ENCODE data around the gene PLEKHA8.

The PLEKHA8 gene

GRCh38 chr7:30144657-30145306, 116.6 kb downstream of the PLEKHA8 start:
- Histone ChIP-seq H3K36me3 (ENCODE audit: insufficient read depth, low read length) (no peaks in the 10 kb centered on the region), H3K27me3 (ENCODE audit: insufficient read depth, low read length) (no peaks in the 10 kb centered on the region), H3K79me2 (ENCODE audit: control insufficient read depth, insufficient read depth, low read length, unreplicated experiment) (peaks cover 5% of the 10 kb centered on the region), H3K4me1 (ENCODE audit: control insufficient read depth, insufficient read depth, low read length, unreplicated experiment) (peaks cover 27% of the 10 kb centered on the region), H3K27ac (ENCODE audit: low read depth, low read length) (no peak overlapping the region), H2AFZ (ENCODE audit: low read length, unreplicated experiment) (no peak overlapping the region), H3K4me3 (ENCODE audit: low read depth, low read length) (no peak overlapping the region)

- peaks cover 3% of the 10 kb centered on the region for H3K79me2 ChIP-seq (ENCODE audit: control insufficient read depth, insufficient read depth, low read length, unreplicated experiment)
- no peaks in the 10 kb centered on the region for H3K36me3 ChIP-seq (ENCODE audit: insufficient read depth, low read length)
- H2AFZ ChIP-seq (ENCODE audit: low read length, unreplicated experiment), result no peak overlapping the region
- H3K4me1 ChIP-seq (ENCODE audit: control insufficient read depth, insufficient read depth, low read length, unreplicated experiment), result peaks cover 27% of the 10 kb centered on the region
- H3K27ac ChIP-seq (ENCODE audit: low read depth, low read length), result no peak overlapping the region
- no peaks in the 10 kb centered on the region for H3K27me3 ChIP-seq (ENCODE audit: insufficient read depth, low read length)
- H3K4me3 ChIP-seq (ENCODE audit: low read depth, low read length), result no peak overlapping the region
Observed at GRCh38 chr7:30145426-30145970, 117.3 kb downstream of the PLEKHA8 start.

GRCh38 chr7:30146127-30146612, 118.0 kb downstream of the PLEKHA8 start:
- Histone ChIP-seq H3K4me3 (ENCODE audit: low read depth, low read length) (no peak overlapping the region), H3K27me3 (ENCODE audit: insufficient read depth, low read length) (no peaks in the 10 kb centered on the region), H3K27ac (ENCODE audit: low read depth, low read length) (no peak overlapping the region), H3K4me1 (ENCODE audit: control insufficient read depth, insufficient read depth, low read length, unreplicated experiment) (peaks cover 27% of the 10 kb centered on the region), H3K79me2 (ENCODE audit: control insufficient read depth, insufficient read depth, low read length, unreplicated experiment) (no peaks in the 10 kb centered on the region), H2AFZ (ENCODE audit: low read length, unreplicated experiment) (no peak overlapping the region), H3K36me3 (ENCODE audit: insufficient read depth, low read length) (no peaks in the 10 kb centered on the region)

GRCh38 chr7:30147223-30147622, 119.0 kb downstream of the PLEKHA8 start:
- Histone ChIP-seq H3K27ac (ENCODE audit: low read depth, low read length) (no peak overlapping the region), H3K4me1 (ENCODE audit: control insufficient read depth, insufficient read depth, low read length, unreplicated experiment) (peaks cover 21% of the 10 kb centered on the region)

GRCh38 chr7:30147785-30148184, 119.6 kb downstream of the PLEKHA8 start:
- Histone ChIP-seq H3K27ac (ENCODE audit: low read depth, low read length) (no peak overlapping the region), H3K79me2 (ENCODE audit: control insufficient read depth, insufficient read depth, low read length, unreplicated experiment) (no peaks in the 10 kb centered on the region), H2AFZ (ENCODE audit: low read length, unreplicated experiment) (no peak overlapping the region), H3K36me3 (ENCODE audit: insufficient read depth, low read length) (no peaks in the 10 kb centered on the region), H3K4me1 (ENCODE audit: control insufficient read depth, insufficient read depth, low read length, unreplicated experiment) (peaks cover 15% of the 10 kb centered on the region), H3K27me3 (ENCODE audit: insufficient read depth, low read length) (no peaks in the 10 kb centered on the region), H3K4me3 (ENCODE audit: low read depth, low read length) (no peak overlapping the region)

More at GRCh38 chr7:30147223-30147622, 119.0 kb downstream of the PLEKHA8 start:
- Histone ChIP-seq H3K27me3 (ENCODE audit: insufficient read depth, low read length) (no peaks in the 10 kb centered on the region), H3K36me3 (ENCODE audit: insufficient read depth, low read length) (no peaks in the 10 kb centered on the region), H3K4me3 (ENCODE audit: low read depth, low read length) (no peak overlapping the region), H3K79me2 (ENCODE audit: control insufficient read depth, insufficient read depth, low read length, unreplicated experiment) (no peaks in the 10 kb centered on the region), H2AFZ (ENCODE audit: low read length, unreplicated experiment) (no peak overlapping the region)

- Histone ChIP-seq H3K79me2 (ENCODE audit: control insufficient read depth, insufficient read depth, low read length, unreplicated experiment) (no peaks in the 10 kb centered on the region), H2AFZ (ENCODE audit: low read length, unreplicated experiment) (no peak overlapping the region), H3K27me3 (ENCODE audit: insufficient read depth, low read length) (no peaks in the 10 kb centered on the region), H3K36me3 (ENCODE audit: insufficient read depth, low read length) (no peaks in the 10 kb centered on the region), H3K4me3 (ENCODE audit: low read depth, low read length) (no peak overlapping the region), H3K4me1 (ENCODE audit: control insufficient read depth, insufficient read depth, low read length, unreplicated experiment) (peaks cover 9% of the 10 kb centered on the region), H3K27ac (ENCODE audit: low read depth, low read length) (no peak overlapping the region)
Observed at GRCh38 chr7:30148426-30148825, 120.2 kb downstream of the PLEKHA8 start.

GRCh38 chr7:30148951-30149459, 120.8 kb downstream of the PLEKHA8 start:
- Histone ChIP-seq H2AFZ (ENCODE audit: low read length, unreplicated experiment) (no peak overlapping the region), H3K79me2 (ENCODE audit: control insufficient read depth, insufficient read depth, low read length, unreplicated experiment) (no peaks in the 10 kb centered on the region), H3K27me3 (ENCODE audit: insufficient read depth, low read length) (no peaks in the 10 kb centered on the region), H3K4me3 (ENCODE audit: low read depth, low read length) (no peak overlapping the region), H3K27ac (ENCODE audit: low read depth, low read length) (no peak overlapping the region), H3K4me1 (ENCODE audit: control insufficient read depth, insufficient read depth, low read length, unreplicated experiment) (peaks cover 3% of the 10 kb centered on the region), H3K36me3 (ENCODE audit: insufficient read depth, low read length) (no peaks in the 10 kb centered on the region)

GRCh38 chr7:30149640-30150272, 121.5 kb downstream of the PLEKHA8 start:
- H3K4me3 ChIP-seq (ENCODE audit: low read depth, low read length), result no peak overlapping the region
- H3K79me2 ChIP-seq (ENCODE audit: control insufficient read depth, insufficient read depth, low read length, unreplicated experiment), result no peaks in the 10 kb centered on the region
- H3K4me1 ChIP-seq (ENCODE audit: control insufficient read depth, insufficient read depth, low read length, unreplicated experiment), result no peaks in the 10 kb centered on the region
- no peaks in the 10 kb centered on the region for H3K27me3 ChIP-seq (ENCODE audit: insufficient read depth, low read length)
- H3K36me3 ChIP-seq (ENCODE audit: insufficient read depth, low read length), result no peaks in the 10 kb centered on the region
- no peak overlapping the region for H2AFZ ChIP-seq (ENCODE audit: low read length, unreplicated experiment)
- H3K27ac ChIP-seq (ENCODE audit: low read depth, low read length), result no peak overlapping the region

- Histone ChIP-seq H3K4me1 (ENCODE audit: control insufficient read depth, insufficient read depth, low read length, unreplicated experiment) (no peaks in the 10 kb centered on the region), H2AFZ (ENCODE audit: low read length, unreplicated experiment) (no peak overlapping the region), H3K36me3 (ENCODE audit: insufficient read depth, low read length) (no peaks in the 10 kb centered on the region), H3K79me2 (ENCODE audit: control insufficient read depth, insufficient read depth, low read length, unreplicated experiment) (no peaks in the 10 kb centered on the region), H3K27ac (ENCODE audit: low read depth, low read length) (no peak overlapping the region), H3K27me3 (ENCODE audit: insufficient read depth, low read length) (no peaks in the 10 kb centered on the region), H3K4me3 (ENCODE audit: low read depth, low read length) (no peak overlapping the region)
Observed at GRCh38 chr7:30150711-30151110, 122.5 kb downstream of the PLEKHA8 start.

GRCh38 chr7:30154111-30154587, 125.9 kb downstream of the PLEKHA8 start:
- Histone ChIP-seq H3K27ac (ENCODE audit: low read depth, low read length) (no peak overlapping the region), H3K4me3 (ENCODE audit: low read depth, low read length) (no peak overlapping the region), H3K4me1 (ENCODE audit: control insufficient read depth, insufficient read depth, low read length, unreplicated experiment) (no peaks in the 10 kb centered on the region)

More at GRCh38 chr7:30154111-30154587, 125.9 kb downstream of the PLEKHA8 start:
- Histone ChIP-seq H3K27me3 (ENCODE audit: insufficient read depth, low read length) (no peaks in the 10 kb centered on the region), H2AFZ (ENCODE audit: low read length, unreplicated experiment) (no peak overlapping the region), H3K36me3 (ENCODE audit: insufficient read depth, low read length) (no peaks in the 10 kb centered on the region), H3K79me2 (ENCODE audit: control insufficient read depth, insufficient read depth, low read length, unreplicated experiment) (no peaks in the 10 kb centered on the region)

All from ACC112 (cell line).